Tibial artery (tissue), 4 donors: Measurements from ENCODE around the gene WBP11.

Experiments used
- DNase-seq, 2 donors: peaks; one replicate each; pipeline ENCODE4 v3.0.0-alpha.2; 2019
- H3K27ac ChIP-seq, 2 donors: fragments of 200-600 bp; sonication (generic) in 1 of 2; 1 replicate in 1 of 2; 2 replicates in 1 of 2; pipeline ENCODE4 v1.5.1; 2018 to 2019; ENCODE audit warnings: mild to moderate bottlenecking in 1 of 2
- H3K27me3 ChIP-seq, 2 donors: fragments of 200-600 bp; sonication (generic) in 1 of 2; one replicate each; pipeline versions ENCODE4 v1.5.1 to v1.6.0; 2016 to 2019
- H3K36me3 ChIP-seq, 3 donors: fragments of 200-600 bp; sonication (generic) in 2 of 3; one replicate each; pipeline ENCODE4 v1.5.1; 2016 to 2019; ENCODE audit warnings: mild to moderate bottlenecking in 2 of 3
- H3K4me1 ChIP-seq, 4 donors: fragments of 200-600 bp; sonication (generic) in 2 of 4; 1 replicate in 3 of 4; 2 replicates in 1 of 4; pipeline ENCODE4 v1.5.1; 2016 to 2019
- H3K4me3 ChIP-seq, 2 donors: fragments of 200-600 bp; sonication (generic) in 1 of 2; 1 replicate in 1 of 2; 2 replicates in 1 of 2; pipeline ENCODE4 v1.5.1; 2018 to 2019; ENCODE audit warnings: mild to moderate bottlenecking in 2 of 2
- H3K9me3 ChIP-seq, 3 donors: fragments of 200-600 bp; sonication (generic) in 1 of 3; one replicate each; pipeline ENCODE4 v1.5.1; 2016 to 2019
- CTCF ChIP-seq, 2 experiments: fragments of 200-600 bp in 1 of 2; fragments of 450-650 bp in 1 of 2; IDR thresholded peaks; one replicate each; pipeline ENCODE4 v1.5.1; 2017 to 2019; ENCODE audit warnings: antibody characterized with exemption in 2 of 2, mild to moderate bottlenecking in 1 of 2, moderate library complexity in 1 of 2
- intact Hi-C: fragments of 100-400 bp; cut with DNase I; formaldehyde crosslinking; loops from one replicate; pipeline ENCODE4 v1.15.0; 2023; ENCODE audit warnings: low total_unique reads

Gene WBP11

GRCh38 chr12:14846042-14846587 lies 42.8 kb upstream of the WBP11 start:
- Histone ChIP-seq H3K27ac (peak overlapping the region; percentile 49 to 59), H3K27me3 (no peaks in the 10 kb centered on the region), H3K36me3 (no peaks in the 10 kb centered on the region), H3K9me3 (no peaks in the 10 kb centered on the region), H3K4me3 (no peak overlapping the region), H3K4me1 (peaks cover 0 to 79% (median 34%) of the 10 kb centered on the region in 4 donors)
- intact Hi-C loops, result loop anchor here (5.0 kb wide), 2 partner anchors 41 to 141 kb away; partner anchors contain the start of gene MGP
- TF ChIP-seq CTCF (IDR thresholded peaks at IDR 0.05), result no peak
- DNase-seq, result no peak

- peaks cover 0 to 87% (median 42%) of the 10 kb centered on the region in 4 donors for H3K4me1 ChIP-seq
- no peaks in the 10 kb centered on the region for H3K9me3 ChIP-seq
- intact Hi-C loops, result loop anchor here (5.0 kb wide), 2 partner anchors 42 to 142 kb away; partner anchors contain the start of gene MGP
- peak; percentile 64 to 65 for DNase-seq
- TF ChIP-seq CTCF (IDR thresholded peaks at IDR 0.05), result peak; percentile 66 to 87
- peak overlapping the region; percentile 49 to 80 for H3K27ac ChIP-seq
- H3K36me3 ChIP-seq, result no peaks in the 10 kb centered on the region
- H3K4me3 ChIP-seq, result no peak overlapping the region
- H3K27me3 ChIP-seq, result no peaks in the 10 kb centered on the region
Measured at GRCh38 chr12:14845350-14845750, 42.1 kb upstream of the WBP11 start.

GRCh38 chr12:14844401-14844800 lies 41.1 kb upstream of the WBP11 start:
- TF ChIP-seq CTCF (IDR thresholded peaks at IDR 0.05), result no peak
- no peaks in the 10 kb centered on the region for H3K9me3 ChIP-seq
- DNase-seq, result no peak
- peak overlapping the region in 1 of 2 donors; percentile 80 for H3K27ac ChIP-seq
- peaks cover 0 to 84% (median 46%) of the 10 kb centered on the region in 4 donors for H3K4me1 ChIP-seq
- no peaks in the 10 kb centered on the region for H3K27me3 ChIP-seq
- intact Hi-C loops, result loop anchor here (5.0 kb wide), 1 partner anchor 153 kb away; no protein-coding TSS in a partner anchor
- no peak overlapping the region for H3K4me3 ChIP-seq
- H3K36me3 ChIP-seq, result no peaks in the 10 kb centered on the region

GRCh38 chr12:14843425-14843887 lies 40.2 kb upstream of the WBP11 start, which contains the start of gene ART4:
ART4 (minus strand) TSS chr12:14843526; CDS start chr12:14843113, 413 bp downstream.
- Histone ChIP-seq H3K27ac (peak within 1 kb of the TSS; percentile 80), H3K4me3 (peak within 1 kb of the TSS; percentile 30 to 35), H3K9me3 (no peaks in the 10 kb centered on the region), H3K36me3 (no peaks in the 10 kb centered on the region), H3K27me3 (no peaks in the 10 kb centered on the region), H3K4me1 (peaks cover 0 to 80% (median 42%) of the 10 kb centered on the region in 4 donors)
- intact Hi-C loops, result loop anchor here (5.0 kb wide), 1 partner anchor 154 kb away; no protein-coding TSS in a partner anchor
- peak in 1 of 2 donors; percentile 41 for DNase-seq
- no peak for TF ChIP-seq CTCF (IDR thresholded peaks at IDR 0.05)

- Histone ChIP-seq H3K27ac (peak overlapping the region; percentile 80), H3K36me3 (no peaks in the 10 kb centered on the region), H3K4me3 (peak overlapping the region; percentile 30 to 35), H3K27me3 (no peaks in the 10 kb centered on the region), H3K9me3 (no peaks in the 10 kb centered on the region), H3K4me1 (peaks cover 0 to 75% (median 41%) of the 10 kb centered on the region in 4 donors)
- DNase-seq, result no peak
- intact Hi-C loops, result loop anchor here (5.0 kb wide), 1 partner anchor 155 kb away; no protein-coding TSS in a partner anchor
- TF ChIP-seq CTCF (IDR thresholded peaks at IDR 0.05), result no peak
Measured at GRCh38 chr12:14842315-14842714, 39.0 kb upstream of the WBP11 start.
